GM18867 (cell line): ENCODE data around the gene DCC.

Source experiments
- ATAC-seq: cut with Tn5 transposase; IDR thresholded peaks from one replicate; pipeline ENCODE4 v1.9.1; 2021; ENCODE audit warnings: mild to moderate bottlenecking, moderate library complexity; ENCODE audit not compliant: unreplicated experiment

DCC gene

GRCh38 chr18:52995875-52996274 lies 655.9 kb downstream of the DCC start:
- ATAC-seq, result no peak

- no peak for ATAC-seq
These were observed 659.6 kb downstream of the DCC start for GRCh38 chr18:52999633-53000032.

- ATAC-seq, result no peak
These were observed 664.8 kb downstream of the DCC start for GRCh38 chr18:53004798-53005197.

GRCh38 chr18:53018791-53019190 lies 678.8 kb downstream of the DCC start:
- ATAC-seq, result no peak

GRCh38 chr18:53025247-53025646 lies 685.2 kb downstream of the DCC start:
- no peak for ATAC-seq

GRCh38 chr18:53028565-53028964 lies 688.6 kb downstream of the DCC start:
- no peak for ATAC-seq

GRCh38 chr18:53033128-53033527 lies 693.1 kb downstream of the DCC start:
- no peak for ATAC-seq

- ATAC-seq, result no peak
These were observed 698.6 kb downstream of the DCC start for GRCh38 chr18:53038608-53039007.

- no peak for ATAC-seq
These were observed 700.3 kb downstream of the DCC start for GRCh38 chr18:53040286-53040685.

- ATAC-seq, result no peak
These were observed 716.1 kb downstream of the DCC start for GRCh38 chr18:53056064-53056463.

GRCh38 chr18:53070788-53071187 lies 730.8 kb downstream of the DCC start:
- no peak for ATAC-seq

GRCh38 chr18:53080687-53081086 lies 740.7 kb downstream of the DCC start:
- ATAC-seq, result no peak

GRCh38 chr18:53093636-53094035 lies 753.6 kb downstream of the DCC start:
- no peak for ATAC-seq

- no peak for ATAC-seq
These were observed 761.6 kb downstream of the DCC start for GRCh38 chr18:53101536-53102105.

- no peak for ATAC-seq
These were observed 774.4 kb downstream of the DCC start for GRCh38 chr18:53114441-53114840.

GRCh38 chr18:53115876-53116585 lies 776.0 kb downstream of the DCC start:
- ATAC-seq, result no peak

GRCh38 chr18:53117851-53118250 lies 777.9 kb downstream of the DCC start:
- ATAC-seq, result no peak

GRCh38 chr18:53126210-53126609 lies 786.2 kb downstream of the DCC start:
- ATAC-seq, result no peak

- no peak for ATAC-seq
These were observed 791.0 kb downstream of the DCC start for GRCh38 chr18:53131001-53131400.

- no peak for ATAC-seq
These were observed 794.7 kb downstream of the DCC start for GRCh38 chr18:53134711-53135110.

GRCh38 chr18:53135654-53136053 lies 795.7 kb downstream of the DCC start:
- no peak for ATAC-seq

GRCh38 chr18:53139746-53140500 lies 799.9 kb downstream of the DCC start:
- no peak for ATAC-seq
